SK-N-MC (cell line): Measurements from ENCODE around the gene SOWAHA.
A peak's percentile ranks its signal among the peaks of the same experiment; 100 is the strongest.

Source experiments
- DNase-seq: peaks from one replicate; pipeline ENCODE4 v3.0.0-alpha.2; 2011; ENCODE audit warnings: low read depth, low spot score
- H3K27ac ChIP-seq: fragments of 200-600 bp; sonication (generic); 2 replicates; pipeline ENCODE4 v1.5.1; 2016; ENCODE audit warnings: mixed run types
- H3K36me3 ChIP-seq: fragments of 200-600 bp; sonication (generic); 2 replicates; pipeline ENCODE4 v1.6.1; 2017; ENCODE audit warnings: antibody characterized with exemption, low read length, mixed read lengths; ENCODE audit not compliant: insufficient read depth
- H3K4me3 ChIP-seq: fragments of 200-600 bp; sonication (generic); 2 replicates; pipeline ENCODE4 v1.5.1; 2016
- H3K9ac ChIP-seq: fragments of 200-600 bp; sonication (generic); 2 replicates; pipeline ENCODE4 v1.8.0; 2017; ENCODE audit warnings: mixed run types, mixed read lengths; ENCODE audit not compliant: insufficient read length
- H3K9me3 ChIP-seq: fragments of 200-600 bp; sonication (generic); 2 replicates; pipeline ENCODE4 v1.6.1; 2017; ENCODE audit warnings: low read depth, mild to moderate bottlenecking, antibody characterized with exemption, low read length, moderate library complexity, mixed read lengths
- EZH2 ChIP-seq: fragments of 200-600 bp; sonication (generic); IDR thresholded peaks from one replicate; pipeline ENCODE4 v1.6.1; 2017; ENCODE audit warnings: antibody characterized with exemption
- FOXP2 ChIP-seq: optimal IDR thresholded peaks from 2 replicates; pipeline ENCODE3; 2011; ENCODE audit warnings: mild to moderate bottlenecking, moderate library complexity; ENCODE audit not compliant: insufficient read depth; ENCODE audit errors: extremely low read length, control extremely low read depth
- POLR2AphosphoS5 ChIP-seq: IDR thresholded peaks from 2 replicates; pipeline ENCODE4 v1.6.1; 2012; ENCODE audit warnings: mild to moderate bottlenecking, low read depth, low read length, borderline replicate concordance

The SOWAHA gene

GRCh38 chr5:132776131-132776937 lies 36.8 kb upstream of the SOWAHA start:
- H3K9me3 ChIP-seq, result no peaks in the 10 kb centered on the region
- TF ChIP-seq EZH2 (no peak), POLR2AphosphoS5 (no peak), FOXP2 (no peak)
- peak overlapping the region; percentile 70 for H3K9ac ChIP-seq
- H3K4me3 ChIP-seq, result peak overlapping the region; percentile 82
- no peak overlapping the region for H3K27ac ChIP-seq
- no peak for DNase-seq
- H3K36me3 ChIP-seq, result no peaks in the 10 kb centered on the region

- Histone ChIP-seq H3K9ac (peak overlapping the region; percentile 70), H3K27ac (no peak overlapping the region), H3K4me3 (peak overlapping the region; percentile 82), H3K9me3 (no peaks in the 10 kb centered on the region), H3K36me3 (no peaks in the 10 kb centered on the region)
- DNase-seq, result no peak
- TF ChIP-seq EZH2, result no peak
- no peak for TF ChIP-seq FOXP2
- TF ChIP-seq POLR2AphosphoS5, result no peak; the same call in 1 of the 2 replicates
Observed at GRCh38 chr5:132776938-132777208, 36.2 kb upstream of the SOWAHA start.

- DNase-seq, result no peak
- peak within 1 kb of the TSS; percentile 70 for H3K9ac ChIP-seq
- H3K27ac ChIP-seq, result no peak within 1 kb of the TSS
- TF ChIP-seq POLR2AphosphoS5 (no peak), FOXP2 (no peak), EZH2 (no peak)
- no peaks in the 10 kb centered on the region for H3K9me3 ChIP-seq
- peak within 1 kb of the TSS; percentile 82 for H3K4me3 ChIP-seq
- no peaks in the 10 kb centered on the region for H3K36me3 ChIP-seq
Observed at GRCh38 chr5:132777209-132778069, 35.7 kb upstream of the SOWAHA start, which contains the start of gene SEPTIN8. Gene SEPTIN8 (minus strand): TSS chr5:132777239. CDS start chr5:132777137, 102 bp downstream.

GRCh38 chr5:132778129-132778528 lies 35.0 kb upstream of the SOWAHA start:
- H3K27ac ChIP-seq, result no peak overlapping the region
- no peak for DNase-seq
- no peak for TF ChIP-seq POLR2AphosphoS5
- TF ChIP-seq EZH2, result no peak
- TF ChIP-seq FOXP2, result no peak
- no peak overlapping the region for H3K9ac ChIP-seq
- no peak overlapping the region for H3K4me3 ChIP-seq
- no peaks in the 10 kb centered on the region for H3K9me3 ChIP-seq
- no peaks in the 10 kb centered on the region for H3K36me3 ChIP-seq

- Histone ChIP-seq H3K9ac (no peak overlapping the region), H3K4me3 (no peak overlapping the region), H3K9me3 (no peaks in the 10 kb centered on the region), H3K27ac (no peak overlapping the region), H3K36me3 (no peaks in the 10 kb centered on the region)
- TF ChIP-seq FOXP2, result no peak
- TF ChIP-seq EZH2, result no peak
- TF ChIP-seq POLR2AphosphoS5, result no peak
- DNase-seq, result no peak
Observed at GRCh38 chr5:132778856-132779255, 34.2 kb upstream of the SOWAHA start.

GRCh38 chr5:132779961-132780360 lies 33.1 kb upstream of the SOWAHA start:
- no peak for DNase-seq
- no peaks in the 10 kb centered on the region for H3K36me3 ChIP-seq
- no peak overlapping the region for H3K4me3 ChIP-seq
- TF ChIP-seq EZH2 (no peak), POLR2AphosphoS5 (no peak), FOXP2 (no peak)
- H3K9me3 ChIP-seq, result no peaks in the 10 kb centered on the region
- no peak overlapping the region for H3K27ac ChIP-seq
- no peak overlapping the region for H3K9ac ChIP-seq

- TF ChIP-seq POLR2AphosphoS5 (no peak), FOXP2 (no peak), EZH2 (no peak)
- Histone ChIP-seq H3K36me3 (no peaks in the 10 kb centered on the region), H3K9me3 (no peaks in the 10 kb centered on the region), H3K27ac (no peak overlapping the region), H3K9ac (no peak overlapping the region), H3K4me3 (no peak overlapping the region)
- no peak for DNase-seq
Observed at GRCh38 chr5:132780577-132780976, 32.5 kb upstream of the SOWAHA start.

GRCh38 chr5:132781029-132781428 lies 32.1 kb upstream of the SOWAHA start:
- Histone ChIP-seq H3K36me3 (no peaks in the 10 kb centered on the region), H3K9ac (no peak overlapping the region), H3K9me3 (no peaks in the 10 kb centered on the region), H3K27ac (no peak overlapping the region), H3K4me3 (no peak overlapping the region)
- TF ChIP-seq POLR2AphosphoS5 (no peak), EZH2 (no peak), FOXP2 (no peak)
- no peak for DNase-seq
